Esophagus muscularis mucosa (tissue), 4 donors: ENCODE results near the gene ITPR1. TPM values are rescaled to one million over a fixed set of nuclear protein-coding genes. Genes with fewer than 3 reads are reported as not detected.

ENCODE experiments used
- DNase-seq: peaks from one replicate; pipeline ENCODE4 v3.0.0-alpha.2; 2017; ENCODE audit errors: extremely low spot score
- H3K27ac ChIP-seq, 4 donors: fragments of 200-600 bp; sonication (generic); replicated peaks in 1 of 4; 1 replicate in 3 of 4; 2 replicates in 1 of 4; pipeline ENCODE4 v1.5.1; 2016 to 2019; ENCODE audit warnings: mild to moderate bottlenecking in 1 of 4
- H3K27me3 ChIP-seq, 4 donors: fragments of 200-600 bp; sonication (generic); one replicate each; pipeline versions ENCODE4 v1.5.1 to v1.6.0; 2016 to 2019
- H3K36me3 ChIP-seq, 4 donors: fragments of 200-600 bp; sonication (generic); one replicate each; pipeline ENCODE4 v1.5.1; 2016 to 2019
- H3K4me1 ChIP-seq, 4 donors: fragments of 200-600 bp; sonication (generic); one replicate each; pipeline ENCODE4 v1.5.1; 2016 to 2019
- H3K4me3 ChIP-seq, 4 donors: fragments of 200-600 bp; sonication (generic); 1 replicate in 2 of 4; 2 replicates in 2 of 4; pipeline ENCODE4 v1.5.1; 2016 to 2019; ENCODE audit warnings: mild to moderate bottlenecking in 4 of 4, moderate library complexity in 1 of 4
- H3K9me3 ChIP-seq, 4 donors: fragments of 200-600 bp; sonication (generic); 1 replicate in 3 of 4; 2 replicates in 1 of 4; pipeline ENCODE4 v1.5.1; 2016 to 2019
- CTCF ChIP-seq, 3 experiments: fragments of 200-600 bp in 2 of 3; fragments of 450-650 bp in 1 of 3; sonication (generic) in 2 of 3; IDR thresholded peaks; one replicate each; pipeline ENCODE4 v1.5.1; 2017 to 2019; ENCODE audit warnings: antibody characterized with exemption in 3 of 3, mild to moderate bottlenecking in 2 of 3, moderate library complexity in 1 of 3
- EP300 ChIP-seq: sonication (generic); formaldehyde crosslinking; IDR thresholded peaks from one replicate; pipeline ENCODE4 v1.6.1; 2017; ENCODE audit warnings: antibody characterized with exemption
- POLR2A ChIP-seq: fragments of 450-650 bp; IDR thresholded peaks from one replicate; pipeline ENCODE4 v1.6.1; 2017; ENCODE audit warnings: antibody characterized with exemption, moderate library complexity, mild to moderate bottlenecking, low read depth
- POLR2AphosphoS5 ChIP-seq, 2 donors: sonication (generic); formaldehyde crosslinking; IDR thresholded peaks; one replicate each; pipeline ENCODE4 v1.6.1; 2017; ENCODE audit warnings: antibody characterized with exemption in 2 of 2
- WGBS: methylation state at CpG from one replicate; pipeline ENCODE4 v1.1.5; 2018; 5-methylcytosine and 5-hydroxymethylcytosine counted together
- intact Hi-C: fragments of 100-400 bp; cut with DNase I; formaldehyde crosslinking; loops from one replicate; pipeline ENCODE4 v1.15.1; 2023
- total RNA-seq, 4 donors: library from RNA; depleted of rRNA; stranded (reverse); fragments of >200 nt; gene quantifications; one replicate each; pipeline versions ENCODE4 v1.1.0 to v1.2.1, GENCODE V29; 2016

ITPR1 gene
- total RNA-seq, 4 donors from 2014 or later: 204 to 271 (median 222) TPM

- peaks cover 0 to 8% (median 4%) of the 10 kb centered on the region in 4 donors for H3K4me1 ChIP-seq
- TF ChIP-seq POLR2A (no peak), EP300 (no peak), POLR2AphosphoS5 (IDR thresholded peaks at IDR 0.05) (no peak), CTCF (IDR thresholded peaks at IDR 0.05) (no peak)
- H3K4me3 ChIP-seq: no peak overlapping the region
- intact Hi-C loops: no loop called here
- H3K27me3 ChIP-seq: no peaks in the 10 kb centered on the region
- DNase-seq: no peak
- 95% methylated on average over 5 of the region's 5 CpGs for WGBS
- peaks cover 54 to 100% (median 83%) of the 10 kb centered on the region in 4 donors for H3K36me3 ChIP-seq
- H3K9me3 ChIP-seq: no peaks in the 10 kb centered on the region
- H3K27ac ChIP-seq: peak overlapping the region in 3 of 4 donors; percentile 1 to 41 (median 33)
These were observed 194.4 kb downstream of the ITPR1 start for GRCh38 chr3:4687596-4687995.

DNA sequence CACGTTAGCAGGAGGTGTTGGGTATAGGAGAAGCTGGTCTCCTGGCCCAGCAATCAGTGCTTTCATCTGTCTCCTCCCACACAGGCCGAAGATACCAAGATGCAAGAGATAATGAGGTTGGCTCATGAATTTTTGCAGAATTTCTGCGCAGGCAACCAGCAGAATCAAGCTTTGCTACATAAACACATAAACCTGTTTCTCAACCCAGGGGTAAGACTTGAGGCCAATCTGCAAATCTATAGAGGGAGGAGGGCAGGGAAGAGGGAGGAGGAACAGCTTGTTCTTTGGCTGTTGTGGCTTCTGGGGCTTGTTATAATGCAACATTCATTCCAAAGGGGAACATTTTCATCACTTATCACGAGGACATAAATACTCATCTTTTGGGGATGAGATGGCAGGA lies 195.3 kb downstream of the ITPR1 start:
- Histone ChIP-seq H3K27ac (peak overlapping the region in 2 of 4 donors; percentile 33 to 41), H3K9me3 (no peaks in the 10 kb centered on the region), H3K4me1 (peaks cover 0 to 8% (median 4%) of the 10 kb centered on the region in 4 donors), H3K4me3 (no peak overlapping the region), H3K36me3 (peaks cover 55 to 100% (median 83%) of the 10 kb centered on the region in 4 donors), H3K27me3 (no peaks in the 10 kb centered on the region)
- no peak for TF ChIP-seq EP300
- no peak for TF ChIP-seq CTCF (IDR thresholded peaks at IDR 0.05)
- no peak for TF ChIP-seq POLR2A
- no peak for TF ChIP-seq POLR2AphosphoS5 (IDR thresholded peaks at IDR 0.05)
- intact Hi-C loops: no loop called here
- no peak for DNase-seq
- 96% methylated on average over 4 of the region's 4 CpGs for WGBS

DNA sequence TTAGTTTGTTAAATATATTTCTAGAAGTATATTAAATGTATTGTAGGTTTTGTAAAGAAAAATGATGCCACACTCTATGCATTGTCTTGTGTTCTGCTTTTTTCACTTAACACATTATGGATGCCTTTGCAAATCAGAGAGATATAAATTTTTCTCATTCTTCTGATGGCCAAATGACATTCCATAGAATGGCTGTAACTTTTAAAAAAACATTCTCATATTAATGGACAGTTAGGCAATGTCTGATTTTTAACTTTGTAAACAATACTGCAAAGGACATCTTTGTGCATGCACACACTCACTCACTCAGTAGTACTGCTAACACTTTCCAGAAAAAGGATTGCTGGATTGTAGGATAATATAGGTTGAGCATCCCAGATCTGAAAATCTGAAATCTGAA lies 195.9 kb downstream of the ITPR1 start:
- DNase-seq: no peak
- H3K27me3 ChIP-seq: no peaks in the 10 kb centered on the region
- TF ChIP-seq POLR2AphosphoS5 (IDR thresholded peaks at IDR 0.05): no peak
- TF ChIP-seq EP300: no peak
- no peak for TF ChIP-seq CTCF (IDR thresholded peaks at IDR 0.05)
- no peak for TF ChIP-seq POLR2A
- H3K36me3 ChIP-seq: peaks cover 52 to 99% (median 83%) of the 10 kb centered on the region in 4 donors
- H3K9me3 ChIP-seq: no peaks in the 10 kb centered on the region
- no peak overlapping the region for H3K4me3 ChIP-seq
- intact Hi-C loops: no loop called here
- H3K27ac ChIP-seq: no peak overlapping the region
- H3K4me1 ChIP-seq: peaks cover 0 to 8% (median 4%) of the 10 kb centered on the region in 4 donors

- no peak for DNase-seq
- H3K27ac ChIP-seq: no peak overlapping the region
- H3K4me3 ChIP-seq: no peak overlapping the region
- peaks cover 0 to 8% (median 4%) of the 10 kb centered on the region in 4 donors for H3K4me1 ChIP-seq
- no peaks in the 10 kb centered on the region for H3K9me3 ChIP-seq
- H3K27me3 ChIP-seq: no peaks in the 10 kb centered on the region
- 97% methylated on average over 1 of the region's 1 CpG for WGBS
- TF ChIP-seq POLR2AphosphoS5 (IDR thresholded peaks at IDR 0.05): no peak
- no peak for TF ChIP-seq POLR2A
- TF ChIP-seq CTCF (IDR thresholded peaks at IDR 0.05): no peak
- TF ChIP-seq EP300: no peak
- intact Hi-C loops: no loop called here
- peaks cover 39 to 97% (median 78%) of the 10 kb centered on the region in 4 donors for H3K36me3 ChIP-seq
These were observed 197.1 kb downstream of the ITPR1 start for GRCh38 chr3:4690277-4690676.

GRCh38 chr3:4693620-4694019 lies 200.5 kb downstream of the ITPR1 start:
- 81% methylated on average over 4 of the region's 13 CpGs for WGBS
- no peak overlapping the region for H3K4me3 ChIP-seq
- peaks cover 19 to 89% (median 60%) of the 10 kb centered on the region in 4 donors for H3K36me3 ChIP-seq
- no peaks in the 10 kb centered on the region for H3K27me3 ChIP-seq
- no peak overlapping the region for H3K27ac ChIP-seq
- H3K9me3 ChIP-seq: no peaks in the 10 kb centered on the region
- intact Hi-C loops: no loop called here
- peaks cover 0 to 10% (median 0%) of the 10 kb centered on the region in 4 donors for H3K4me1 ChIP-seq
- no peak for TF ChIP-seq CTCF (IDR thresholded peaks at IDR 0.05)
- no peak for TF ChIP-seq EP300
- TF ChIP-seq POLR2A: no peak
- no peak for TF ChIP-seq POLR2AphosphoS5 (IDR thresholded peaks at IDR 0.05)
- DNase-seq: no peak
